ENCODE measurements around the gene LILRA1.
"Not testable (repeated sequence)": the region's sequence is repeated elsewhere in the genome, so short reads cannot be mapped to it uniquely, and the experiment has no call there.

LILRA1 gene

GRCh38 chr19:54624934-54625730 is 31.7 kb downstream of the LILRA1 start:
- DNase-seq, result not testable (repeated sequence)

DNA sequence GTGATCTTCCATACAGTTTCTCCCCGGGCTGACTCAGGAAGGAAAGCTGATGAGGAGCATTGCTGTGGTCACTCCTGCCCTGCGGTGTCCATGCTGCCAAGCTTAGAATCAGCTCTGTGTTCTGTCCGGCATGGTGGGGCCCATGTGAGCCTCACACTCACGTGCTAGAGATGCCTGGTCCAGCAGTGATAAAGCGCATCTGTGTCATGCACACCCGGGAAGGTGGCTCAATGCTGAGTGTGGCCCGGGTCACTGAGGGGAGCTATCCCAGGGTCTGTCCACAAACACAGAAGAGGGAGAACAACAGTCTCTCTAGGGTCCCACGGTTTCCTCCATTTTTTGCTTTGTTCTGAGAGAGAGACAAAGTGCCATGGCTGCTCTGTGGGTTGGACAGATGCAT is 33.3 kb downstream of the LILRA1 start:
- DNase-seq, result no peak

GRCh38 chr19:54627912-54628311 is 34.5 kb downstream of the LILRA1 start:
- DNase-seq, result not testable (repeated sequence)

- DNase-seq, result peak in 2 of 14 donors; percentile 19 to 39
Observed at GRCh38 chr19:54630262-54630661, 36.8 kb downstream of the LILRA1 start, which contains the start of gene LILRB1. LILRB1 (plus strand) TSS chr19:54630484; CDS start chr19:54631074, 590 bp downstream.

DNA sequence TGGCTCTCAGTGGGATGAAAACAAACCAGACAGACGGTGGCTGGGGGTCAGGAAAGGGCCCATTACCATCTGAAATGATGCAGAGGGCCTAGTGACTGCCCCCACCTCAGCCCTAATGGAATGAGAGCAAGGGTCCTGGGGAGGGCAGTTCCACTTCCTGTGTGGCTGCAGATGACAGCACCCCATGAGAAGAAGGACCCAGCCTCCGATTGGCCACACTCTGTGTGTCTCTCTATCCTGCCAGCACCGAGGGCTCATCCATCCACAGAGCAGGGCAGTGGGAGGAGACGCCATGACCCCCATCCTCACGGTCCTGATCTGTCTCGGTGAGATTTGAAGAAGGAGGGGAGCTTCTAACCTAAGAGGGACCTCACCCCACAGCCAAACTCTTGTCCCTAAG is 37.4 kb downstream of the LILRA1 start:
- peak in 1 of 14 donors; percentile 49 for DNase-seq

DNA sequence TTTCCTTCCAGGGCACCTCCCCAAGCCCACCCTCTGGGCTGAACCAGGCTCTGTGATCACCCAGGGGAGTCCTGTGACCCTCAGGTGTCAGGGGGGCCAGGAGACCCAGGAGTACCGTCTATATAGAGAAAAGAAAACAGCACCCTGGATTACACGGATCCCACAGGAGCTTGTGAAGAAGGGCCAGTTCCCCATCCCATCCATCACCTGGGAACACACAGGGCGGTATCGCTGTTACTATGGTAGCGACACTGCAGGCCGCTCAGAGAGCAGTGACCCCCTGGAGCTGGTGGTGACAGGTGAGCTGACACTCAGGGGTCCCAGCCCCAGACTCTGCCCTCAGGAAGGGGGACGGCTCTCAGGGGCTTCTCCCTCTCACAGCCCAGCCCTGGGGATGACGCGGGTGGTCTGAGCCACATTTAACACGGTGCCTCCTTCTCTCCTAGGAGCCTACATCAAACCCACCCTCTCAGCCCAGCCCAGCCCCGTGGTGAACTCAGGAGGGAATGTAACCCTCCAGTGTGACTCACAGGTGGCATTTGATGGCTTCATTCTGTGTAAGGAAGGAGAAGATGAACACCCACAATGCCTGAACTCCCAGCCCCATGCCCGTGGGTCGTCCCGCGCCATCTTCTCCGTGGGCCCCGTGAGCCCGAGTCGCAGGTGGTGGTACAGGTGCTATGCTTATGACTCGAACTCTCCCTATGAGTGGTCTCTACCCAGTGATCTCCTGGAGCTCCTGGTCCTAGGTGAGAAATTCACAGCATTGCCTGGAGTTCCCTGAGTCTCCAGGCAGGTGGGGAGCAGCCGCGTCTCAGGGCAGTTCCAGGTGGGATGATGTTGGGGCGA is 38.3 kb downstream of the LILRA1 start:
- not testable (repeated sequence) for DNase-seq

- DNase-seq, result not testable (repeated sequence)
Observed at GRCh38 chr19:54632517-54632916, 39.1 kb downstream of the LILRA1 start.

GRCh38 chr19:54633401-54633800 is 40.0 kb downstream of the LILRA1 start:
- DNase-seq, result no peak

DNA sequence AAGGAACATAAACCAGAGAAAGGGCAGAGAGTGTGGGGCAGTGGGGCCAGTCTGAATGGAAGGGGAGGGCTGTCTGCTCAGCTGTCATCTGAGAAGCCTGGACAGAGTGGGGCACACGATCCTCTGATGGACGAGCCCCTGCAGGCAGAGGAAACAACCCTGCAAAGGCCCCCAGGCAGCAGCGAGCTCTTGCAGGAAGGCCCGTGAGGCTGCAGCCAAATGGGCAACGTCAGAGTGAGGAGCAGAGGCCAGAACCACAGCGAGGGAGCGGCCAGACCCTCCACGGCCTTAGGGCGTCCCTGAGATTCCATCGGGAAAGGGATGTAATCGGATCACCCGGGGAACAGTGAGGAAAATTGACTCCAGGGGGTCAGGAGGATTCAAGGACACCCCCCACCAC is 42.6 kb downstream of the LILRA1 start:
- DNase-seq, result not testable (repeated sequence)

DNA sequence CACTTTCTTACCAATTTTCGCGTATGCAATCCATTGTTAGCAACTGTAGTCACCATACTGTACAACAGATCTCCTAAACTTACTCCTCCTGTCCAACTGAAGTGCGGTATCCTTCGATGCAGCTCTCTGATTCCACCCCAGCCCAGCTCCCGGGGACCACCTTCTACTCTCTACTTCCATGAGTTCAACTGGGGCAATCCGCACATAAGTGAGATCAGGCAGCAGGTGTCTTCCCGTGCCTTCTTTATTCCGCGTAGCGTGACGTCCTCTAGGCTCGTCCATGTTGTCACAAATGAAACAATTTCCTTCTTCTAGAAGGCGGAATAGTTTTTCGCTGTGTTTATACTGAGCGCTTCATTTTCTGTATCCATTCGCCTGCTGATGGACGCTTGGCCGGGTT is 45.3 kb downstream of the LILRA1 start:
- no peak for DNase-seq

- DNase-seq, result not testable (repeated sequence)
Observed at GRCh38 chr19:54642953-54643352, 49.5 kb downstream of the LILRA1 start.

DNA sequence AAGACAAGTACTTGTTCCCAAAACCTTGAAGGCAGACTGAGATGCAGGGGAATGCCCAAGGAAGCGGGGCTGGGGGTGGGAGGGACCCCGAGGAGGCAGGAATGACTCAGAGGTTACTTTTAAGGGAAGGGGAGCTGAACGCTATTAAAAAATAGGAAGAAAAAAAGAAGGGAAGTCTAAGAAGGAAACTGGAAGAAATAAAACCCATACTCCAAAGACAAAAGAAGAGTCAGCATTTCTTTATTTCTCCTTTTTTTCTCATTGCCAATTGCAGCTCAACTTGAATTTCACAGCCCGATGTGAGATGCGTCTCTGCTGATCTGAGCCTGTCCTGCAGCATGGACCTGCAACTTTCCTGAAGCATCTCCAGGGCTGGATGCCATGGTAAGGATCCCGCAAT is 50.2 kb downstream of the LILRA1 start:
- not testable (repeated sequence) for DNase-seq

DNA sequence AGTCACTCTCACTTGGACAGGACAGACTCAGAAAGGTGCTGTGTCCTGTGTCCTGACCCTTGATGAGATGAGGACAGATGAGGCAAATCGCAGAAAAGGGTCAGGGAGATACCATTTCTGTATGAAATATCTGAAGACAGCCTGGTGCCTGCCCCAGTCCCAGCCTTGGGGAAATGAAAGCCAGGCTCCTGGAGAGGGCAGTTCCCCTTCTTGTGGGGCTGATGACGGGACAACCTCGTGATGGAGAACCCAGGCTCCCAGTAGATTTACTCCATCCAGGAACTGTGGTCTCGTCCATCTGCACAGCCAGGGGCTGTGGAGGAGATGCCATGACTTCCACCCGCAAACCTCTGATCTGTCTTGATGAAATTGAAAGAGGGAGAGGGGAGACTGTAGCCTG is 50.6 kb downstream of the LILRA1 start:
- peak in 6 of 14 donors; percentile 4 to 32 (median 14) for DNase-seq

GRCh38 chr19:54646331-54646841 is 53.0 kb downstream of the LILRA1 start:
- no peak for DNase-seq

DNA sequence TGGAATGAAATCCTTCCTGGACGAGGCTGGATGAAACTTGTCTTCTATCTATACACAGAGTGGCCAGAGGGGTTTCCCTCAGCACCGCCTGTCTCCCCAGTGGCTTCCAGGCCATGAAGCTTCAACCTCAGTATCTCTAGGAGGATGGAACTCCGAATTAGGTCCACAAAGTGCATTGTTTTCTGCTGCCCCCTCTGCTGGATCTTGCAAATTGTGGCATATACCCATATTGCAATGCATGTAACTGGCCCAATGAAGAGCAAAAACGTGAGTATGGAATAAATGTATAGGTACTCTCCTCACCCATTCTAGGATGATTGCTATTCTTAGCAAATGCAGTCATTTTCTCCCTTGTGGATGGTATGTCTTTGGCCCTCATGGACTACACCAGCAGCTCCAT is 54.7 kb downstream of the LILRA1 start:
- no peak for DNase-seq

GRCh38 chr19:54650108-54650655 is 56.8 kb downstream of the LILRA1 start:
- no peak for DNase-seq

Measured in C1 segment of cervical spinal cord (tissue), 14 donors.